GM23338 (cell line): ENCODE results near the gene ZNF800. TPM values are rescaled to one million over a fixed set of nuclear protein-coding genes. Genes with fewer than 3 reads are reported as not detected.

Experiments
- ATAC-seq: fragments of 200-7000 bp; cut with Tn5 transposase; 3 replicates; pipeline ENCODE4 v1.9.1; 2020
- DNase-seq: peaks from one replicate; pipeline ENCODE4 v3.0.0-alpha.2; 2015; ENCODE audit warnings: low spot score
- H2AFZ ChIP-seq: fragments of 200-600 bp; sonication (generic); 2 replicates; pipeline ENCODE4 v1.8.0; 2016; ENCODE audit warnings: antibody characterized with exemption, mild to moderate bottlenecking, moderate library complexity
- H3F3A ChIP-seq: fragments of 200-600 bp; sonication (generic); replicated peaks from 2 replicates; pipeline ENCODE4 v1.8.0; 2017; ENCODE audit warnings: antibody characterized with exemption, mixed run types, low read depth
- H3K27ac ChIP-seq: fragments of 200-600 bp; sonication (generic); 2 replicates; pipeline ENCODE4 v1.6.1; 2016; ENCODE audit warnings: low read depth
- H3K27me3 ChIP-seq: fragments of 200-600 bp; sonication (generic); 2 replicates; pipeline ENCODE4 v1.8.0; 2016; ENCODE audit warnings: mild to moderate bottlenecking, mixed run types, moderate library complexity; ENCODE audit not compliant: insufficient read depth
- H3K36me3 ChIP-seq: fragments of 200-600 bp; sonication (generic); 2 replicates; pipeline ENCODE4 v1.8.0; 2016; ENCODE audit warnings: mild to moderate bottlenecking; ENCODE audit not compliant: insufficient read depth
- H3K4me1 ChIP-seq: fragments of 200-600 bp; sonication (generic); 2 replicates; pipeline ENCODE4 v1.8.0; 2016; ENCODE audit warnings: mild to moderate bottlenecking, moderate library complexity; ENCODE audit not compliant: insufficient read depth
- H3K4me2 ChIP-seq: fragments of 200-600 bp; sonication (generic); 2 replicates; pipeline ENCODE4 v1.7.1; 2017; ENCODE audit warnings: mixed run types
- H3K4me3 ChIP-seq: fragments of 200-600 bp; sonication (generic); 2 replicates; pipeline ENCODE4 v1.6.1; 2016; ENCODE audit warnings: mixed run types
- H3K79me2 ChIP-seq: fragments of 200-600 bp; sonication (generic); replicated peaks from 2 replicates; pipeline ENCODE4 v1.8.0; 2017; ENCODE audit warnings: mild to moderate bottlenecking; ENCODE audit not compliant: insufficient read depth
- H3K9me2 ChIP-seq: fragments of 200-600 bp; sonication (generic); 2 replicates; pipeline ENCODE4 v1.8.0; 2017; ENCODE audit not compliant: insufficient read depth
- H4K20me1 ChIP-seq: fragments of 200-600 bp; sonication (generic); replicated peaks from 2 replicates; pipeline ENCODE4 v1.8.0; 2017; ENCODE audit warnings: mild to moderate bottlenecking; ENCODE audit not compliant: insufficient read depth
- H3K27ac Mint-ChIP-seq: 2 replicates; pipeline ENCODE4 v1.8.0; 2020; ENCODE audit warnings: inconsistent platforms, mild to moderate bottlenecking, moderate library complexity, mixed read lengths
- H3K27me3 Mint-ChIP-seq: 3 replicates; pipeline ENCODE4 v1.8.0; 2022; ENCODE audit warnings: low read depth, mild to moderate bottlenecking, moderate library complexity, mixed read lengths, inconsistent platforms; ENCODE audit not compliant: insufficient read depth, poor library complexity
- H3K36me3 Mint-ChIP-seq: 3 replicates; pipeline ENCODE4 v1.8.0; 2021; ENCODE audit warnings: low read depth, mild to moderate bottlenecking, inconsistent platforms, moderate library complexity, mixed read lengths
- H3K4me1 Mint-ChIP-seq: 3 replicates; pipeline ENCODE4 v1.8.0; 2020; ENCODE audit warnings: mild to moderate bottlenecking, inconsistent platforms, mixed read lengths
- H3K4me3 Mint-ChIP-seq: 3 replicates; pipeline ENCODE4 v1.8.0; 2021; ENCODE audit warnings: moderate library complexity, mild to moderate bottlenecking, inconsistent platforms, mixed read lengths
- H3K9me3 Mint-ChIP-seq: 3 replicates; pipeline ENCODE4 v1.8.0; 2020; ENCODE audit warnings: moderate library complexity, mild to moderate bottlenecking, inconsistent platforms, mixed read lengths
- CREB1 ChIP-seq: fragments of 250-450 bp; sonication (Bioruptor Pico); IDR thresholded peaks from 2 replicates; pipeline ENCODE4 v1.5.0; 2020; ENCODE audit warnings: low read depth, mild to moderate bottlenecking, moderate library complexity
- ETS1 ChIP-seq: IDR thresholded peaks from 2 replicates; pipeline ENCODE4 v1.6.1; 2016; ENCODE audit warnings: antibody characterized with exemption
- EZH2 ChIP-seq: fragments of 200-600 bp; sonication (generic); IDR thresholded peaks from one replicate; pipeline ENCODE4 v1.8.0; 2017; ENCODE audit warnings: antibody characterized with exemption, mild to moderate bottlenecking, low read depth; ENCODE audit not compliant: unreplicated experiment
- EZH2phosphoT487 ChIP-seq: fragments of 200-600 bp; sonication (generic); IDR thresholded peaks from one replicate; pipeline ENCODE4 v1.8.1; 2018; ENCODE audit warnings: antibody characterized with exemption; ENCODE audit not compliant: unreplicated experiment
- NANOG ChIP-seq: IDR thresholded peaks from 2 replicates; pipeline ENCODE4 v1.6.1; 2016; ENCODE audit warnings: antibody characterized with exemption, borderline replicate concordance
- POLR2AphosphoS5 ChIP-seq: IDR thresholded peaks from 2 replicates; pipeline ENCODE4 v1.6.1; 2016; ENCODE audit warnings: antibody characterized with exemption, low read depth
- STAT1 ChIP-seq: IDR thresholded peaks from one replicate; pipeline ENCODE4 v1.6.1; 2016; ENCODE audit warnings: antibody characterized with exemption; ENCODE audit not compliant: unreplicated experiment
- ZNF114 ChIP-seq: fragments of 250-450 bp; sonication (Bioruptor Pico); IDR thresholded peaks from 2 replicates; pipeline ENCODE4 v1.5.0; 2020; ENCODE audit warnings: mild to moderate bottlenecking, moderate library complexity
- ZNF331 ChIP-seq: fragments of 250-450 bp; sonication (Bioruptor Pico); IDR thresholded peaks from 2 replicates; pipeline ENCODE4 v1.5.0; 2020; ENCODE audit warnings: low read depth, mild to moderate bottlenecking, moderate library complexity
- polyA plus RNA-seq: library from polyadenylated mRNA; unstranded; fragments of >200 nt; fragmentation: Nextera tagmentation; extraction: Ambion mirVana; gene quantifications from 2 replicates; pipeline ENCODE4 v1.2.1, GENCODE V29; 2016
- total RNA-seq: library from RNA; depleted of rRNA; stranded (reverse); fragments of >200 nt; shearing (Covaris generic); gene quantifications from 2 replicates; pipeline ENCODE4 v1.2.3, GENCODE V29; 2014
- TF ChIP-seq, protein P1 (sequence below): fragments of 250-450 bp; sonication (Bioruptor Pico); IDR thresholded peaks from 2 replicates; pipeline ENCODE4 v1.5.0; 2020; ENCODE audit warnings: mild to moderate bottlenecking, moderate library complexity

Gene ZNF800
- total and polyA plus RNA-seq, 2 experiments from 2014 or later = 5.4 to 8.3 TPM

GRCh38 chr7:127419196-127419595 lies 26.7 kb upstream of the ZNF800 start (continued):
- TF ChIP-seq, protein P1, sequence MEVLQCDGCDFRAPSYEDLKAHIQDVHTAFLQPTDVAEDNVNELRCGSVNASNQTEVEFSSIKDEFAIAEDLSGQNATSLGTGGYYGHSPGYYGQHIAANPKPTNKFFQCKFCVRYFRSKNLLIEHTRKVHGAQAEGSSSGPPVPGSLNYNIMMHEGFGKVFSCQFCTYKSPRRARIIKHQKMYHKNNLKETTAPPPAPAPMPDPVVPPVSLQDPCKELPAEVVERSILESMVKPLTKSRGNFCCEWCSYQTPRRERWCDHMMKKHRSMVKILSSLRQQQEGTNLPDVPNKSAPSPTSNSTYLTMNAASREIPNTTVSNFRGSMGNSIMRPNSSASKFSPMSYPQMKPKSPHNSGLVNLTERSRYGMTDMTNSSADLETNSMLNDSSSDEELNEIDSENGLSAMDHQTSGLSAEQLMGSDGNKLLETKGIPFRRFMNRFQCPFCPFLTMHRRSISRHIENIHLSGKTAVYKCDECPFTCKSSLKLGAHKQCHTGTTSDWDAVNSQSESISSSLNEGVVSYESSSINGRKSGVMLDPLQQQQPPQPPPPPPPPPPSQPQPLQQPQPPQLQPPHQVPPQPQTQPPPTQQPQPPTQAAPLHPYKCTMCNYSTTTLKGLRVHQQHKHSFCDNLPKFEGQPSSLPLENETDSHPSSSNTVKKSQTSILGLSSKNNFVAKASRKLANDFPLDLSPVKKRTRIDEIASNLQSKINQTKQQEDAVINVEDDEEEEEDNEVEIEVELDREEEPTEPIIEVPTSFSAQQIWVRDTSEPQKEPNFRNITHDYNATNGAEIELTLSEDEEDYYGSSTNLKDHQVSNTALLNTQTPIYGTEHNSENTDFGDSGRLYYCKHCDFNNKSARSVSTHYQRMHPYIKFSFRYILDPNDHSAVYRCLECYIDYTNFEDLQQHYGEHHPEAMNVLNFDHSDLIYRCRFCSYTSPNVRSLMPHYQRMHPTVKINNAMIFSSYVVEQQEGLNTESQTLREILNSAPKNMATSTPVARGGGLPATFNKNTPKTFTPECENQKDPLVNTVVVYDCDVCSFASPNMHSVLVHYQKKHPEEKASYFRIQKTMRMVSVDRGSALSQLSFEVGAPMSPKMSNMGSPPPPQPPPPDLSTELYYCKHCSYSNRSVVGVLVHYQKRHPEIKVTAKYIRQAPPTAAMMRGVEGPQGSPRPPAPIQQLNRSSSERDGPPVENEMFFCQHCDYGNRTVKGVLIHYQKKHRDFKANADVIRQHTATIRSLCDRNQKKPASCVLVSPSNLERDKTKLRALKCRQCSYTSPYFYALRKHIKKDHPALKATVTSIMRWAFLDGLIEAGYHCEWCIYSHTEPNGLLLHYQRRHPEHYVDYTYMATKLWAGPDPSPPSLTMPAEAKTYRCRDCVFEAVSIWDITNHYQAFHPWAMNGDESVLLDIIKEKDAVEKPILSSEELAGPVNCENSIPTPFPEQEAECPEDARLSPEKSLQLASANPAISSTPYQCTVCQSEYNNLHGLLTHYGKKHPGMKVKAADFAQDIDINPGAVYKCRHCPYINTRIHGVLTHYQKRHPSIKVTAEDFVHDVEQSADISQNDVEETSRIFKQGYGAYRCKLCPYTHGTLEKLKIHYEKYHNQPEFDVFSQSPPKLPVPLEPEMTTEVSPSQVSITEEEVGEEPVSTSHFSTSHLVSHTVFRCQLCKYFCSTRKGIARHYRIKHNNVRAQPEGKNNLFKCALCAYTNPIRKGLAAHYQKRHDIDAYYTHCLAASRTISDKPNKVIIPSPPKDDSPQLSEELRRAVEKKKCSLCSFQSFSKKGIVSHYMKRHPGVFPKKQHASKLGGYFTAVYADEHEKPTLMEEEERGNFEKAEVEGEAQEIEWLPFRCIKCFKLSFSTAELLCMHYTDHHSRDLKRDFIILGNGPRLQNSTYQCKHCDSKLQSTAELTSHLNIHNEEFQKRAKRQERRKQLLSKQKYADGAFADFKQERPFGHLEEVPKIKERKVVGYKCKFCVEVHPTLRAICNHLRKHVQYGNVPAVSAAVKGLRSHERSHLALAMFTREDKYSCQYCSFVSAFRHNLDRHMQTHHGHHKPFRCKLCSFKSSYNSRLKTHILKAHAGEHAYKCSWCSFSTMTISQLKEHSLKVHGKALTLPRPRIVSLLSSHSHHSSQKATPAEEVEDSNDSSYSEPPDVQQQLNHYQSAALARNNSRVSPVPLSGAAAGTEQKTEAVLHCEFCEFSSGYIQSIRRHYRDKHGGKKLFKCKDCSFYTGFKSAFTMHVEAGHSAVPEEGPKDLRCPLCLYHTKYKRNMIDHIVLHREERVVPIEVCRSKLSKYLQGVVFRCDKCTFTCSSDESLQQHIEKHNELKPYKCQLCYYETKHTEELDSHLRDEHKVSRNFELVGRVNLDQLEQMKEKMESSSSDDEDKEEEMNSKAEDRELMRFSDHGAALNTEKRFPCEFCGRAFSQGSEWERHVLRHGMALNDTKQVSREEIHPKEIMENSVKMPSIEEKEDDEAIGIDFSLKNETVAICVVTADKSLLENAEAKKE = no peak
- TF ChIP-seq STAT1 (no peak), ZNF331 (CRISPR knock-in tag) (no peak), EZH2phosphoT487 (no peak)

DNA sequence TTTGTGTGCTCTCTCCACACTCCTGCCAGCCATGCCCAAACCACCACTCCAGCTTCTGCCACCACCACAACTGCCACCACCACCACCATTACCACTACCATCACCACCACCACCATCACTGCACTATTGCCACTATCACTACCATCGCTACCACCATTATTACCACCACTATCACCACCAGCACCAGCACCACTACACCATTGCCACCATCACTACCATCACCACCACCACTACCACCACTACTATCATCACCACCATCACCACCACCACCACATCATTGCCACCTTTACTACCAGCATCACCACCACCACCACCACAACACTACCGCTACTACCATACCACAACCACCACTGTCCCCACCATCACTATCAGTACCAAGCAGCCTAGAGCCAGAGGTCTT lies 26.0 kb upstream of the ZNF800 start:
- no peak for ATAC-seq
- no peaks in the 10 kb centered on the region for H3K27me3 Mint-ChIP-seq
- H4K20me1 ChIP-seq = no peaks in the 10 kb centered on the region
- H3K27ac Mint-ChIP-seq = no peak overlapping the region
- no peaks in the 10 kb centered on the region for H3K36me3 ChIP-seq
- H3K4me1 Mint-ChIP-seq = no peaks in the 10 kb centered on the region
- H3K4me2 ChIP-seq = no peak overlapping the region
- no peak overlapping the region for H3K4me3 Mint-ChIP-seq
- no peaks in the 10 kb centered on the region for H3K27me3 ChIP-seq
- DNase-seq = no peak
- H3K9me3 Mint-ChIP-seq = no peaks in the 10 kb centered on the region
- H3K4me3 ChIP-seq = no peak overlapping the region
- H3K9me2 ChIP-seq = 0 out of 2 replicates have a peak, but pooled peaks cover 2% of the 10 kb centered on the region
- H3K79me2 ChIP-seq = no peaks in the 10 kb centered on the region
- H2AFZ ChIP-seq = no peak overlapping the region
- H3K36me3 Mint-ChIP-seq = no peaks in the 10 kb centered on the region
- H3K4me1 ChIP-seq = no peaks in the 10 kb centered on the region
- H3K27ac ChIP-seq = no peak overlapping the region
- no peaks in the 10 kb centered on the region for H3F3A ChIP-seq
- TF ChIP-seq, protein P1 = no peak
- TF ChIP-seq ETS1 (no peak), EZH2phosphoT487 (no peak), POLR2AphosphoS5 (no peak), NANOG (no peak), EZH2 (no peak), ZNF331 (CRISPR knock-in tag) (no peak), CREB1 (CRISPR knock-in tag) (no peak), ZNF114 (CRISPR knock-in tag) (no peak)
